Lower leg skin (tissue), 4 donors: ENCODE measurements around the gene RABGAP1. TPM values are rescaled to one million over a fixed set of nuclear protein-coding genes. Genes with fewer than 3 reads are reported as not detected.

Experiments
- DNase-seq, 2 donors: peaks; one replicate each; pipeline ENCODE4 v3.0.0-alpha.2; 2019; ENCODE audit warnings: low spot score in 2 of 2
- H3K4me3 ChIP-seq: fragments of 200-600 bp; sonication (generic); 2 replicates; pipeline ENCODE4 v1.5.1; 2017; ENCODE audit warnings: mild to moderate bottlenecking, low read depth; ENCODE audit not compliant: poor library complexity, severe bottlenecking
- CTCF ChIP-seq, 3 donors: fragments of 450-650 bp; IDR thresholded peaks; one replicate each; pipeline ENCODE4 v1.5.1; 2016; ENCODE audit warnings: antibody characterized with exemption in 3 of 3, mild to moderate bottlenecking in 3 of 3, moderate library complexity in 2 of 3
- POLR2A ChIP-seq, 2 donors: fragments of 450-650 bp; IDR thresholded peaks; one replicate each; pipeline ENCODE4 v1.6.1; 2016 to 2017; ENCODE audit warnings: antibody characterized with exemption in 2 of 2, mild to moderate bottlenecking in 1 of 2, moderate library complexity in 1 of 2
- WGBS, 2 donors: methylation state at CpG; one replicate each; pipeline ENCODE4 v1.1.5; 2018; 5-methylcytosine and 5-hydroxymethylcytosine counted together
- intact Hi-C: fragments of 100-400 bp; cut with DNase I; formaldehyde crosslinking; loops from one replicate; pipeline ENCODE4 v1.15.0; 2023; ENCODE audit warnings: low total_unique reads
- total RNA-seq, 4 donors: library from RNA; depleted of rRNA; stranded (reverse); fragments of >200 nt; gene quantifications; one replicate each; pipeline ENCODE4 v1.1.0, GENCODE V29; 2016

The RABGAP1 gene
- total RNA-seq, 4 donors from 2014 or later, result 36.7 to 52.1 (median 45.4) TPM

GRCh38 chr9:123020796-123021195 is 80.0 kb downstream of the RABGAP1 start:
- no peak for TF ChIP-seq CTCF (IDR thresholded peaks at IDR 0.05)
- TF ChIP-seq POLR2A (IDR thresholded peaks at IDR 0.05), result no peak
- H3K4me3 ChIP-seq, result no peak overlapping the region
- DNase-seq, result no peak
- intact Hi-C loops, result no loop called here
- 62 to 63% methylated on average over 2 of the region's 2 CpGs for WGBS, 2 donors

GRCh38 chr9:123026425-123026824 is 85.6 kb downstream of the RABGAP1 start:
- no peak for TF ChIP-seq POLR2A (IDR thresholded peaks at IDR 0.05)
- TF ChIP-seq CTCF (IDR thresholded peaks at IDR 0.05), result no peak
- 95 to 97% methylated on average over 1 of the region's 1 CpG for WGBS, 2 donors
- intact Hi-C loops, result no loop called here

GRCh38 chr9:123027517-123027916 is 86.7 kb downstream of the RABGAP1 start:
- WGBS, 2 donors, result 56 to 62% methylated on average over 3 of the region's 3 CpGs
- intact Hi-C loops, result no loop called here
- DNase-seq, result no peak
- TF ChIP-seq POLR2A (IDR thresholded peaks at IDR 0.05) (no peak), CTCF (IDR thresholded peaks at IDR 0.05) (no peak)
- no peak overlapping the region for H3K4me3 ChIP-seq

More at GRCh38 chr9:123026425-123026824, 85.6 kb downstream of the RABGAP1 start:
- no peak overlapping the region for H3K4me3 ChIP-seq
- no peak for DNase-seq

- TF ChIP-seq CTCF (IDR thresholded peaks at IDR 0.05) (no peak), POLR2A (IDR thresholded peaks at IDR 0.05) (no peak)
- intact Hi-C loops, result no loop called here
- DNase-seq, result no peak
- H3K4me3 ChIP-seq, result no peak overlapping the region
These were observed 87.3 kb downstream of the RABGAP1 start for GRCh38 chr9:123028136-123028535.

GRCh38 chr9:123028973-123029372 is 88.2 kb downstream of the RABGAP1 start:
- intact Hi-C loops, result no loop called here
- DNase-seq, result no peak
- TF ChIP-seq POLR2A (IDR thresholded peaks at IDR 0.05) (no peak), CTCF (IDR thresholded peaks at IDR 0.05) (no peak)
- H3K4me3 ChIP-seq, result no peak overlapping the region
- WGBS, 2 donors, result 95 to 96% methylated on average over 3 of the region's 3 CpGs

- no peak for DNase-seq
- TF ChIP-seq POLR2A (IDR thresholded peaks at IDR 0.05) (no peak), CTCF (IDR thresholded peaks at IDR 0.05) (no peak)
- H3K4me3 ChIP-seq, result no peak overlapping the region
- 84 to 88% methylated on average over 1 of the region's 1 CpG for WGBS, 2 donors
- intact Hi-C loops, result no loop called here
These were observed 91.1 kb downstream of the RABGAP1 start for GRCh38 chr9:123031963-123032362.
